A549 (cell line): ENCODE results near the gene SETBP1. TPM values are rescaled to one million over a fixed set of nuclear protein-coding genes. Genes with fewer than 3 reads are reported as not detected.

ENCODE experiments used
- ATAC-seq, 2 experiments: fragments of 200-7000 bp in 1 of 2; fragments of >200 bp in 1 of 2; cut with Nextera tagmentation in 1 of 2; cut with Tn5 transposase in 1 of 2; 3 replicates each; pipeline versions ENCODE4 v1.8.0 to v1.9.1; 2018 to 2020; ENCODE audit warnings: mild to moderate bottlenecking in 1 of 2, moderate library complexity in 1 of 2
- CTCF ChIA-PET: fragments of 300-600 bp; sonication (Branson Sonifier 250); formaldehyde crosslinking; extraction: SDS; loops from one replicate; lab custom pipeline; 2021; ENCODE audit warnings: antibody characterized with exemption, inconsistent platforms; lab: Yijun Ruan, JAX
- POLR2A ChIA-PET: fragments of 350-600 bp; formaldehyde crosslinking; extraction: SDS; loops from one replicate; lab custom pipeline; 2021; ENCODE audit warnings: antibody characterized with exemption, inconsistent platforms; lab: Yijun Ruan, JAX
- DNase-seq, 2 experiments: peaks; one replicate each; pipeline versions ENCODE4 v3.0.0 to v3.0.0-alpha.2; 2011 to 2016; ENCODE audit warnings: low read depth in 1 of 2, low spot score in 1 of 2
- FAIRE-seq: peaks from 2 replicates; lab custom pipeline; 2011; peaks lifted over from hg19 to GRCh38; lab: Jason Lieb, UNC
- H3K27ac ChIP-seq, 2 experiments: fragments of >200 bp; sonication (Bioruptor Twin); formaldehyde crosslinking; 3 replicates each; pipeline ENCODE4 v1.5.1; 2016 to 2017
- H3K4me1 ChIP-seq: fragments of >200 bp; sonication (Bioruptor Twin); formaldehyde crosslinking; 3 replicates; pipeline ENCODE4 v1.6.1; 2016
- H3K4me2 ChIP-seq: fragments of >200 bp; sonication (Bioruptor Twin); formaldehyde crosslinking; 3 replicates; pipeline ENCODE4 v1.6.1; 2016
- H3K4me3 ChIP-seq: fragments of >200 bp; sonication (Bioruptor Twin); formaldehyde crosslinking; 3 replicates; pipeline ENCODE4 v1.5.1; 2016
- H3K9me3 ChIP-seq: fragments of >200 bp; sonication (Bioruptor Twin); formaldehyde crosslinking; 3 replicates; pipeline ENCODE4 v1.6.1; 2016
- BHLHE40 ChIP-seq: IDR thresholded peaks from 2 replicates; pipeline ENCODE4 v1.6.1; 2012; ENCODE audit warnings: low read depth, low read length, inconsistent platforms
- CBX8 ChIP-seq: fragments of 200-600 bp; sonication (generic); IDR thresholded peaks from 2 replicates; pipeline ENCODE4 v1.6.1; 2016
- E2F6 ChIP-seq: IDR thresholded peaks from 2 replicates; pipeline ENCODE4 v1.6.1; 2012; ENCODE audit warnings: low read depth, borderline replicate concordance
- FOSL2 ChIP-seq, 2 experiments: fragments of 450-650 bp in 1 of 2; fragments of >200 bp in 1 of 2; sonication (Bioruptor Twin) in 1 of 2; formaldehyde crosslinking; IDR thresholded peaks; 2 replicates each; pipeline versions ENCODE4 v1.5.0 to v1.6.1; 2016 to 2020; ENCODE audit warnings: mild to moderate bottlenecking in 1 of 2, moderate library complexity in 1 of 2
- GATA3 ChIP-seq: IDR thresholded peaks from 2 replicates; pipeline ENCODE4 v1.6.1; 2012; ENCODE audit warnings: borderline replicate concordance
- JUNB ChIP-seq: fragments of >200 bp; sonication (Bioruptor Twin); formaldehyde crosslinking; IDR thresholded peaks from 2 replicates; pipeline ENCODE4 v1.6.1; 2016
- KDM1A ChIP-seq: fragments of 200-600 bp; sonication (generic); IDR thresholded peaks from 2 replicates; pipeline ENCODE4 v1.6.1; 2016; ENCODE audit warnings: low read depth, mild to moderate bottlenecking
- MAX ChIP-seq: IDR thresholded peaks from 2 replicates; pipeline ENCODE4 v1.6.1; 2012
- MAZ ChIP-seq: fragments of 150-350 bp; IDR thresholded peaks from 2 replicates; pipeline ENCODE4 v1.6.1; 2014; ENCODE audit warnings: antibody characterized with exemption, low read depth, low read length, borderline replicate concordance
- MYC ChIP-seq: IDR thresholded peaks from 2 replicates; pipeline ENCODE4 v1.6.1; 2012; ENCODE audit warnings: mild to moderate bottlenecking, inconsistent platforms, low read length, improper control_type of control experiment, borderline replicate concordance
- NFE2L2 ChIP-seq: fragments of 150-350 bp; conservative IDR thresholded peaks from 2 replicates; pipeline ENCODE4 v1.6.1; 2014; ENCODE audit warnings: low read length
- PHF8 ChIP-seq: fragments of 200-600 bp; sonication (generic); IDR thresholded peaks from 2 replicates; pipeline ENCODE4 v1.6.1; 2016; ENCODE audit warnings: low read depth, mild to moderate bottlenecking, antibody characterized with exemption, moderate library complexity, borderline replicate concordance
- POLR2AphosphoS2 ChIP-seq: conservative IDR thresholded peaks from 2 replicates; pipeline ENCODE4 v1.6.1; 2012; ENCODE audit warnings: low read length, improper control_type of control experiment, inconsistent platforms
- RAD21 ChIP-seq, 2 experiments: fragments of >200 bp in 1 of 2; sonication (Bioruptor Twin) in 1 of 2; formaldehyde crosslinking in 1 of 2; IDR thresholded peaks in 1 of 2; conservative IDR thresholded peaks in 1 of 2; 2 replicates in 1 of 2; 3 replicates in 1 of 2; pipeline ENCODE4 v1.6.1; 2012 to 2018; ENCODE audit warnings: inconsistent platforms in 1 of 2
- RCOR1 ChIP-seq: fragments of 150-350 bp; IDR thresholded peaks from 2 replicates; pipeline ENCODE4 v1.6.1; 2014; ENCODE audit warnings: antibody characterized with exemption, low read length, low read depth
- RFX5 ChIP-seq: fragments of 450-650 bp; IDR thresholded peaks from 2 replicates; pipeline ENCODE4 v1.7.1; 2014; ENCODE audit warnings: antibody characterized with exemption, mild to moderate bottlenecking, moderate library complexity
- TP53 ChIP-seq: fragments of 250-450 bp; sonication (Bioruptor Pico); IDR thresholded peaks from 2 replicates; pipeline ENCODE4 v1.5.0; 2021; ENCODE audit warnings: mild to moderate bottlenecking, moderate library complexity
- WGBS: methylation state at CpG from one replicate; pipeline ENCODE4 v1.1.6; 2017; ENCODE audit errors: missing lambda C conversion rate; 5-methylcytosine and 5-hydroxymethylcytosine counted together
- polyA plus RNA-seq, 4 experiments: library from polyadenylated mRNA; depleted of rRNA in 3 of 4; stranded (reverse); fragments of >200 nt; fragmentation: RNase III in 1 of 4; extraction: RNeasy Plus Mini Kit Qiagen cat#74134 plus additional on column Dnase treatment in 1 of 4; gene quantifications; 2 replicates in 3 of 4; 3 replicates in 1 of 4; pipeline ENCODE4 v1.2.3, GENCODE V29; 2011 to 2017
- TF ChIP-seq, protein P1 (sequence below): fragments of 250-450 bp; sonication (Bioruptor Pico); IDR thresholded peaks from 2 replicates; pipeline ENCODE4 v1.5.0; 2021; ENCODE audit warnings: mild to moderate bottlenecking, moderate library complexity, borderline replicate concordance

The SETBP1 gene
- polyA plus RNA-seq, 2 of the 4 experiments (the other 2 are of a cell fraction) = 0.50 to 1.9 TPM

- FAIRE-seq = no peak
- no peak for ATAC-seq
- CTCF ChIA-PET = no interaction called here
- Histone ChIP-seq H3K4me1 (no peaks in the 10 kb centered on the region), H3K27ac (no peak overlapping the region), H3K9me3 (no peaks in the 10 kb centered on the region), H3K4me2 (no peak overlapping the region), H3K4me3 (no peak overlapping the region)
- 78% methylated on average over 2 of the region's 2 CpGs for WGBS
- TF ChIP-seq RCOR1 = no peak
- no peak for TF ChIP-seq MAX
- no peak for TF ChIP-seq RFX5
- no peak for TF ChIP-seq GATA3
- TF ChIP-seq JUNB = no peak
- TF ChIP-seq POLR2AphosphoS2 = no peak
- TF ChIP-seq BHLHE40 = no peak
- no peak for TF ChIP-seq FOSL2 (IDR thresholded peaks at IDR 0.05)
- no peak for TF ChIP-seq FOSL2 (CRISPR knock-in tag; IDR thresholded peaks at IDR 0.05)
- no peak for TF ChIP-seq PHF8
- TF ChIP-seq TP53 (CRISPR knock-in tag) = no peak
- no peak for TF ChIP-seq NFE2L2
- no peak for TF ChIP-seq RAD21 (conservative IDR thresholded peaks at IDR 0.05 in 1 of 2, IDR thresholded peaks at IDR 0.05 in 1 of 2)
- no peak for DNase-seq
- POLR2A ChIA-PET = no interaction called here
Observed at GRCh38 chr18:44705075-44705675, 24.5 kb downstream of the SETBP1 start.

GRCh38 chr18:44708451-44709083, 27.9 kb downstream of the SETBP1 start:
- POLR2A ChIA-PET = no interaction called here
- no peak for DNase-seq
- Histone ChIP-seq H3K9me3 (no peaks in the 10 kb centered on the region), H3K4me3 (no peak overlapping the region), H3K4me1 (no peaks in the 10 kb centered on the region)
- ATAC-seq = no peak
- no peak for FAIRE-seq
- TF ChIP-seq MAZ (no peak), CBX8 (no peak), E2F6 (no peak), MYC (no peak), KDM1A (no peak)
- TF ChIP-seq, all 56 proteins: peak for 0
- CTCF ChIA-PET = no interaction called here
- H3K27ac ChIP-seq = no peak overlapping the region
- whole genome bisulfite sequencing = 66% methylated on average over 9 of the region's 9 CpGs
- H3K4me2 ChIP-seq = no peak overlapping the region

DNA sequence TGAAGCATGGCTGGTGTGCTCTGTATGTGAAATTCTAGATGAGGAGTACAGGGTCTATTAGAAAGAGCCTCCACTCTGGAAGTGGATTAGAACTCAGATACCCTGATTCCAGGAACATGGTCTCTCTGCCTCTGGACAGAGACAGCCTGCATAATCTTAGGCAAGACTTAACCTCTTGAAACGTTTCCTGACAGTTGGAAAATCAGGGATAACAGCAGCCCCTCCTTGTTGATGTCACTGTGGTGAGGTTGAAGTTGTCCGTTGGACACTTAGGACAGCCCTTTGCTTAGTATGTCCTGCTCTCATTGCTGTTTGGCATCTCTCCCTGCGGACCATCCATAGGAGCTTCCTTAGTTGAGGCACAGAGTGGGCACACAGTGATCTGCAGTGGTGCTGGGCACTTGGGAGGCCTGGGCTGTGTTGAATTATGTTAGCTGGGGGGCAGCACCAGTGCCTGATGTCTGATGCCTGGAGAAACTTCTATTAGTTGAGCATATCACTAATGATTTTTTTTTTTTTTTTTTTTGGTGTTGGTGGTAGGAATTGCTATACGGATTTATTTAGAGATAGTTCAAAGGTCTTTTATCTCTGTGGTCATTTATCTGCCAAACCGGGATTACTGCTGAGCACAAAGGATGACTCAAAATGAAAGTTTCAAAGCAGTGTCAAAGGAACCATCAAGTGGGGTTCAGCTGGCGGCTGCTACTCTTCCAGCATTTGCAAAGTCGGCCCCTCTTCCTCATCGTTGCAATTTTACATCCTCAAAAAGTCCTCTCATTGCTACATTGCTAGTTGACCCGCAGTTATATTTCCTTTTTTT, 28.8 kb downstream of the SETBP1 start:
- no peak for DNase-seq
- FAIRE-seq = no peak
- TF ChIP-seq, protein P1, sequence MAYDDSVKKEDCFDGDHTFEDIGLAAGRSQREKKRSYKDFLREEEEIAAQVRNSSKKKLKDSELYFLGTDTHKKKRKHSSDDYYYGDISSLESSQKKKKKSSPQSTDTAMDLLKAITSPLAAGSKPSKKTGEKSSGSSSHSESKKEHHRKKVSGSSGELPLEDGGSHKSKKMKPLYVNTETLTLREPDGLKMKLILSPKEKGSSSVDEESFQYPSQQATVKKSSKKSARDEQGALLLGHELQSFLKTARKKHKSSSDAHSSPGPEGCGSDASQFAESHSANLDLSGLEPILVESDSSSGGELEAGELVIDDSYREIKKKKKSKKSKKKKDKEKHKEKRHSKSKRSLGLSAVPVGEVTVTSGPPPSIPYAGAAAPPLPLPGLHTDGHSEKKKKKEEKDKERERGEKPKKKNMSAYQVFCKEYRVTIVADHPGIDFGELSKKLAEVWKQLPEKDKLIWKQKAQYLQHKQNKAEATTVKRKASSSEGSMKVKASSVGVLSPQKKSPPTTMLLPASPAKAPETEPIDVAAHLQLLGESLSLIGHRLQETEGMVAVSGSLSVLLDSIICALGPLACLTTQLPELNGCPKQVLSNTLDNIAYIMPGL (CRISPR knock-in tag) = no peak
- H3K9me3 ChIP-seq = no peaks in the 10 kb centered on the region
- POLR2A ChIA-PET = no interaction called here
- no peak for ATAC-seq
- CTCF ChIA-PET = no interaction called here
- no peaks in the 10 kb centered on the region for H3K4me1 ChIP-seq
- WGBS = 58% methylated on average over 8 of the region's 9 CpGs
- H3K4me2 ChIP-seq = no peak overlapping the region
- H3K27ac ChIP-seq = no peak overlapping the region
- H3K4me3 ChIP-seq = no peak overlapping the region
